ENCODE data around the gene DPP10. TPM values are rescaled to one million over a fixed set of nuclear protein-coding genes. Genes with fewer than 3 reads are reported as not detected.
"Not testable (repeated sequence)": the region's sequence is repeated elsewhere in the genome, so short reads cannot be mapped to it uniquely, and the experiment has no call there.

Gene DPP10
- total RNA-seq, 1 donor from 2014 or later = not detected

DNA sequence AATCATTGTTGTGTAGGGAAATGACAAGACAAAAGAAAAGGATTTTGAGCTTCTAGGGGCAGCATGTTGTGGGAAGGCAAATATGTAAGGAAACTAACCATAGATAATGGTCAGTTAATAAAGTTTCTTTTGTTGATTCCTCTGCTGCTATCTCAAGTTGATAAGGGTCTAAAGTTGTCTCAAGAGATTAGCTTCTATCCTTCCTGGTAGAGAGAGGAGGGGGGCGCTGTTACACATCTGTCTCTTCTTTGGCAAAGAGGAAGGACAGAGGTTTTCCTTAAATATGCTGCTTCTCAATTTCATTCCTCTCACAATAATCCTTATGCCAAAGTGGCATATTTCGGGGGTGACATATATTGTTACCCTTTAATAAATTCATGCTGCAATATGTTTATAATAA is 944.0 kb downstream of the DPP10 start:
- Mint-ChIP-seq H3K4me3 (ENCODE audit: low read depth) (no peak overlapping the region), H3K36me3 (ENCODE audit: low read depth) (no peaks in the 10 kb centered on the region), H3K27ac (no peak overlapping the region), H3K27me3 (ENCODE audit: low read depth) (no peaks in the 10 kb centered on the region), H3K9me3 (peaks cover 35% of the 10 kb centered on the region), H3K4me1 (ENCODE audit: low read depth) (no peaks in the 10 kb centered on the region)
- no peak for DNase-seq (ENCODE audit: low spot score)
- intact Hi-C loops (cut with micrococcal nuclease) = no loop called here

DNA sequence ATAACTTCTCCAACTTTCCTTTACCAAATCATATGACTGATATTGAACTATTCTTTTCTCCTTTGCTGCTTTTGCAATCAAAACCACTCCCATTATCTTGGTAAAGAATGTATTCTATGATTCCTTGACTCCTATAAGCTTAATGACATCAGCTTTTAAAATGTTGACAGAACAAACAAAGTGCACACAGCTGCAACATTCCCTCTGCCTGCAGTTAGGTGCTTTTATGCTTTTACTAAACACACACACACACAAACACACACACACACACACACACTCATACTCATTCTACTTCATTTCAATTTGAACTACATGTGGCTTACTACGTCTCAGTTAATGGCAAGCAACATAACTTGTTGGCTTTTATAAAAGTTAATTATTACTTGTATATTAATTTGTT is 946.6 kb downstream of the DPP10 start:
- Mint-ChIP-seq H3K4me3 (ENCODE audit: low read depth) (no peak overlapping the region), H3K36me3 (ENCODE audit: low read depth) (no peaks in the 10 kb centered on the region)

DNA sequence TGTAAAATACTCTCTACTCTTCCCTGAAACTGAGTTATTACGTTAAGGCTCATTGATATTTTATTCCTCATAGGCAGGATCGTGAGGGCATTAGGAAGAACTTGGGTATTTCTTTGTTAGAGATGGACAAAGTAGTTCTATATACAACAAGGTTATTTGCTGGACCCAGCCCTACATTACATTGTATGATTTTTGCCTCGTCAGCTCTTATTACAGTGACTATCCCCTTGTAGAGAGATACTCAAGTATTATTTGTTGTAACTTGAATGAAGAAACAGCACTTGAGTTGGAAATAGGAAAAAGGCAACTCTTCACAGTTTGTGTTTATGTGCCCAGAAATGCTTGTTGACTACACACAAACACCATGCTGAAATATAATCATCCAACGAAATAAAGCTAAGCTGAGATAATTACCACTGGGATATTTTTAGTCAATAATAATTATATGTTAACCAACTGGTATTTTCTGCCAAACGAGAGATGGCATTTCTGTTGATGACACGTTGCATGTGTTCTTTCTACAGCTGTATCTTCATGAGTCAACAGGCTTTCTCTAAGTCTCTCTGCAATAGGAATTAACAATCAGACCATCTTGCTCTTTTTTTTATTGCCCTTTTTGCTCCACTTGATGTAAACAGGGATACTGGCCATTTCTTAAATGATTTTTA is 947.6 kb downstream of the DPP10 start:
- H3K4me3 Mint-ChIP-seq (ENCODE audit: low read depth) = no peak overlapping the region
- H3K4me1 Mint-ChIP-seq (ENCODE audit: low read depth) = no peaks in the 10 kb centered on the region
- intact Hi-C loops (cut with micrococcal nuclease) = no loop called here
- peaks cover 24% of the 10 kb centered on the region for H3K9me3 Mint-ChIP-seq
- H3K27ac Mint-ChIP-seq = no peak overlapping the region
- no peaks in the 10 kb centered on the region for H3K36me3 Mint-ChIP-seq (ENCODE audit: low read depth)
- DNase-seq (ENCODE audit: low spot score) = no peak
- H3K27me3 Mint-ChIP-seq (ENCODE audit: low read depth) = no peaks in the 10 kb centered on the region

More for the DNA sequence above, 946.6 kb downstream of the DPP10 start:
- H3K27ac Mint-ChIP-seq = no peak overlapping the region
- no peaks in the 10 kb centered on the region for H3K4me1 Mint-ChIP-seq (ENCODE audit: low read depth)
- no peak for DNase-seq (ENCODE audit: low spot score)
- intact Hi-C loops (cut with micrococcal nuclease) = no loop called here
- H3K27me3 Mint-ChIP-seq (ENCODE audit: low read depth) = no peaks in the 10 kb centered on the region
- H3K9me3 Mint-ChIP-seq = peaks cover 32% of the 10 kb centered on the region

DNA sequence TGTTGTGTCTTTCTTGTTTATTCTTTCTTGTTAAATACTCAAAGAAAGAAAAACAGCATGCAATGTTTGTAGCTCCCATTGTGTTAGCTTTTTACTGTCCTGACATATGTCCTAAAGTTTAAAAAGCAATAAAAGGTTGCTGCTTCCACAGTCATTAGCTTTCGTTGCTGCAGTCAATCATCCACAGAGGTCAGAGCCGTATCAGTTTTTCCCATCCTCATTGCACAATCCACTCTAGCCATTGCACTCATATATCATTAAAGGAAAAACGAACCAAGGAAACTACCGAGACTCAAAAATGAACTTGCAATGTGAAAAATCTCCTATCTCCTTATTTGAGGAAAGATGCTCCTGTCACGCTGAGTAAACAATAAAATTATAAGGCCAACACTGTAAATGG is 954.1 kb downstream of the DPP10 start:
- H3K36me3 Mint-ChIP-seq (ENCODE audit: low read depth) = no peaks in the 10 kb centered on the region
- H3K9me3 Mint-ChIP-seq = peaks cover 34% of the 10 kb centered on the region
- H3K4me1 Mint-ChIP-seq (ENCODE audit: low read depth) = no peaks in the 10 kb centered on the region
- no peaks in the 10 kb centered on the region for H3K27me3 Mint-ChIP-seq (ENCODE audit: low read depth)
- intact Hi-C loops (cut with micrococcal nuclease) = no loop called here
- no peak for DNase-seq (ENCODE audit: low spot score)
- H3K27ac Mint-ChIP-seq = no peak overlapping the region
- no peak overlapping the region for H3K4me3 Mint-ChIP-seq (ENCODE audit: low read depth)

DNA sequence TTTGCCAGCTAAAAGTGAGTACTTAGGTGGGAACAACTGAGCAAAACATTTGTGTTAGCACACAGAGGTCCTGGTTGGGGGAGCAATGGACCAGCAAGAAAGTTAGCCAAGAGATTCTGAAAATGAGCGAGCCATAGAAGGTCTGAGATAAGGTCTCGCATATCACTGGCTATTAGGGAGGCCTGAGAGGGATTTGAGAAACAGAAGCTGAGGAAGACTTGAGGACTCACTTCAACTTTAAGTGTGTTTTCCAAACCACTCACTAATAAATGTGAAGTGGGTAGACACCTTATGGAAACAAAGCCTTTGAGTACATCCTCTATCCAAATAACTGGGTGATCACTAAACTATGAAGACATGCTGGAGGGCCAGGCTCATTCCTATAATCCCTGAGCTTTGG is 958.5 kb downstream of the DPP10 start:
- Mint-ChIP-seq H3K36me3 (ENCODE audit: low read depth) (no peaks in the 10 kb centered on the region), H3K9me3 (peaks cover 35% of the 10 kb centered on the region), H3K4me1 (ENCODE audit: low read depth) (no peaks in the 10 kb centered on the region), H3K27me3 (ENCODE audit: low read depth) (no peaks in the 10 kb centered on the region), H3K4me3 (ENCODE audit: low read depth) (no peak overlapping the region), H3K27ac (no peak overlapping the region)
- no peak for DNase-seq (ENCODE audit: low spot score)
- intact Hi-C loops (cut with micrococcal nuclease) = no loop called here

DNA sequence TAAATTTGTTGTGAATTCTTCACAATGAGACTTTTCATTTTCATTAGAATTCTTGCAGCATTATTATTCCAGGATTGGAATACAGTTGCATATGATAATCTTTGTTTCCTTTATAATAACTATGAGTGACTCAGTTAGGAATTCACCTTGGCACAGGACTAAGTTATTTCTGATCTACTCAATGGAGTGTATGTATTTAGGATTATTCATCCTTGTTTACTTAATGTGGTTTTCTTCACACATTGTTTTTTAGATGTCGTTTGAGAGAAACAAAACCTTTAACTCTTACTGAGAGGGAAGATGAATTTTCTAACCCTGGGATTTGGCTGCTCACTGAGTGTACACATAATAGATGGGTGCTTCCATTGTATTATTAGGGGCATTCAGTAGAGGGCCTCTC is 970.1 kb downstream of the DPP10 start:
- H3K27me3 Mint-ChIP-seq (ENCODE audit: low read depth) = no peaks in the 10 kb centered on the region
- no peaks in the 10 kb centered on the region for H3K36me3 Mint-ChIP-seq (ENCODE audit: low read depth)
- H3K4me3 Mint-ChIP-seq (ENCODE audit: low read depth) = no peak overlapping the region
- peaks cover 39% of the 10 kb centered on the region for H3K9me3 Mint-ChIP-seq
- DNase-seq (ENCODE audit: low spot score) = no peak
- intact Hi-C loops (cut with micrococcal nuclease) = no loop called here
- no peaks in the 10 kb centered on the region for H3K4me1 Mint-ChIP-seq (ENCODE audit: low read depth)
- H3K27ac Mint-ChIP-seq = no peak overlapping the region

DNA sequence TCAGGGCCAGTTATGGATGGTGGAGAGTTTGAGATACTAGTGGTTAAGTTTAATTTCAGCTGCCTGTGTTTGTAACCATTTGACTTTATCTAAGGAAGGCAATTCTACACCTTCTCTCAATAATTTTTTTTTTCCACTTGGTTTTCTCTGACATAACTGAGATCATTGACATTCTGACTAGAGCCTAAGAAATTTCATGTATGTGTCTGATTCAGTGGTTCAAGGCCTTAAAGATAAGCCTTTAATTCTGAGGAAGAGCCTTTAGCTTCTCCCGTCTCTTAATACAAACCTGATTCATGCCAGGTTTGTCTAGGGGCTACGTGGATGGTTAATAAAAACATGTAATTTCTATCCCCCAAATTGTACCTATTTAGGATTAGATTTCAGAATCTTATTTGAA is 971.4 kb downstream of the DPP10 start:
- DNase-seq (ENCODE audit: low spot score) = no peak
- Mint-ChIP-seq H3K4me1 (ENCODE audit: low read depth) (no peaks in the 10 kb centered on the region), H3K27me3 (ENCODE audit: low read depth) (no peaks in the 10 kb centered on the region), H3K9me3 (peaks cover 36% of the 10 kb centered on the region), H3K4me3 (ENCODE audit: low read depth) (no peak overlapping the region), H3K36me3 (ENCODE audit: low read depth) (no peaks in the 10 kb centered on the region), H3K27ac (no peak overlapping the region)
- intact Hi-C loops (cut with micrococcal nuclease) = no loop called here

DNA sequence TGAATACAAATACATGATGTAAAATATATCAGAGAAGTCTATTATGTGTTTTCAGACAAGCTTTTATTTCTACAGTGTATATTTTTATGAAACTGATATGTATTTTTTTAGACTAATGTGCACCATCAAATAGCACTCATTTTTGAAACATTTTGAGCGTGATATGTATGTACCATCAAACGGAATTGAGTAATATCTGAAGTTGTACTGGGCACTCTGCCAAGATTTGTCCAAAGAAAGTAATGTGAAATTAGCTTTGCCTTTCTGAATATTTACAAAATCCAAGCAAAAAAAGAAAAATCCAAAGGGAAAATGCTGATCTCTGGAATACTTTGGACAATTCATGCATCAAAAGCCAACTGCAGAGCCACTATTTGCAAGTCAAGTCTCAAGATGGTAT is 972.0 kb downstream of the DPP10 start:
- H3K4me1 Mint-ChIP-seq (ENCODE audit: low read depth) = no peaks in the 10 kb centered on the region
- no peaks in the 10 kb centered on the region for H3K36me3 Mint-ChIP-seq (ENCODE audit: low read depth)
- H3K4me3 Mint-ChIP-seq (ENCODE audit: low read depth) = no peak overlapping the region
- no peaks in the 10 kb centered on the region for H3K27me3 Mint-ChIP-seq (ENCODE audit: low read depth)
- peaks cover 36% of the 10 kb centered on the region for H3K9me3 Mint-ChIP-seq
- no peak overlapping the region for H3K27ac Mint-ChIP-seq
- intact Hi-C loops (cut with micrococcal nuclease) = no loop called here
- no peak for DNase-seq (ENCODE audit: low spot score)

DNA sequence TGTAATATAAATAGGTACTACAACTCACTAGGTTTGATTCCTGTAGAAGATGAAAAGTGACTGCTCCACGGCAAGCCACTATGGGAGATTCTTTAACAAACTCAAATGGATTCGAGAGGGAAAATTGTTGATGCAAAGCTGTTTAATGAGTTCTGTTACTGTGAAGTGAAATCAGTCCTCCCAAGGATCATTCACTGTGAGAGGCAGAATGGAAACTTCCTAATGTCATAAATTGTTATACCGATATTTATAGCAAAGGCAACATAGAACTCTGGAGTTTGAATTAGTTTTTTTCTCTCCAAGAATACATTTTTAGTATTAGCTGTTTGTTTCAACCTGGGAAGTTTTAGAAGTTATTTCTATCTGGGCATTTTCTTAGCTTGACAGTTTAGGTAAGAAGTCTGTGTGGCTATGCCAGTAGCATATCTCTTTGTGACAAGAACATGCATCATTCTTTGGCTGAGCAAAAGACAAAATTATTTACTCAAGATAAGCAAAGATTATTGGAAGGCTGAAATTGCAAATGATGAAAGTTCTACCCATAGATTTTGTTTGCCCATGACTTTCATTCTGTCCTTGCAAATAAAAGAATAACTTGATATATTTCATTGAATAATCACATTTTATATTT is 979.7 kb downstream of the DPP10 start:
- no peak for DNase-seq (ENCODE audit: low spot score)
- no peaks in the 10 kb centered on the region for H3K36me3 Mint-ChIP-seq (ENCODE audit: low read depth)
- H3K4me3 Mint-ChIP-seq (ENCODE audit: low read depth) = no peak overlapping the region
- intact Hi-C loops (cut with micrococcal nuclease) = no loop called here
- H3K27me3 Mint-ChIP-seq (ENCODE audit: low read depth) = no peaks in the 10 kb centered on the region
- H3K9me3 Mint-ChIP-seq = peaks cover 36% of the 10 kb centered on the region
- H3K27ac Mint-ChIP-seq = no peak overlapping the region
- H3K4me1 Mint-ChIP-seq (ENCODE audit: low read depth) = no peaks in the 10 kb centered on the region

DNA sequence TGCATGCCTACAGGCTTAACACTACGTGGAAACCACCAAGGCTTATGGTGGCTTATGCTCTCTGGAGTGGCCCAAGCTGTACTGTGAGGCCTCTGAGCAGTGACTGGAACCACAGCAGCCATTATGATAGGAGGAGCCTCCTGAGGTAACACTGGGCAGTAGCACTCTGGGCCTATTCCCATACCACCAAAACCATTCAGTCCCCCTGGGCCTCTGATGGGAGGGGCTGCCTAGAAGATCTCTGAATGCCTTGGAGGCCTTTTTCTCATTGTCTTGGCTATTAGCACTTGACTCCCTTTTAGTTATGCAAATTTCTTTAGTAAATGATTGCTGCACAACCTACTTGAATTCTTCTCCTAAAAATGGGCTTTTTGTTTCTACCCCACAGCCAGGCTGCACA is 985.0 kb downstream of the DPP10 start:
- Mint-ChIP-seq H3K27me3 (ENCODE audit: low read depth) (no peaks in the 10 kb centered on the region), H3K9me3 (peaks cover 40% of the 10 kb centered on the region), H3K36me3 (ENCODE audit: low read depth) (no peaks in the 10 kb centered on the region), H3K27ac (no peak overlapping the region), H3K4me1 (ENCODE audit: low read depth) (no peaks in the 10 kb centered on the region), H3K4me3 (ENCODE audit: low read depth) (no peak overlapping the region)
- DNase-seq (ENCODE audit: low spot score) = no peak
- intact Hi-C loops (cut with micrococcal nuclease) = no loop called here

DNA sequence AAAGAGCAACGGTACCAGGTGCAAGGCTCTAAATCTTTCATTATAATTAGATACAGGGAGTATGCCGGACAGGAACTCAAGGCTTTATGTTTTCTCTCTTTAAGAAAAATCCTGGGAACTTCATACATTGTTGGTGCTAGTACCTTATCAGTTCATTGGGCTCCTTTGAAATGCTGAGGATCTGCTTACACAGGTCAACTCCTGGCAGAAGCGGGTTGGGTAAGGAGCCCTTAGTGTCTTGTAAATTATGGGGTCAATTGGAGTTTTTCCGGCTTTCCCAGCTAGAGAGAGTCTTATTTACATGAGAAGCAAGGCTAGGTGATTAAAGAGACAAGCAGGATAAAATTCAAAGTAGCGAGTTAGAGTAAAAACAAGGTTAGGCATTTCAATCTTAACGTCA is 998.3 kb downstream of the DPP10 start:
- H3K27me3 Mint-ChIP-seq (ENCODE audit: low read depth); H3K36me3 Mint-ChIP-seq (ENCODE audit: low read depth); intact Hi-C loops (cut with micrococcal nuclease); H3K4me3 Mint-ChIP-seq (ENCODE audit: low read depth); DNase-seq (ENCODE audit: low spot score); H3K4me1 Mint-ChIP-seq (ENCODE audit: low read depth); H3K27ac Mint-ChIP-seq: not testable (repeated sequence)
- peaks cover 45% of the 10 kb centered on the region for H3K9me3 Mint-ChIP-seq

DNA sequence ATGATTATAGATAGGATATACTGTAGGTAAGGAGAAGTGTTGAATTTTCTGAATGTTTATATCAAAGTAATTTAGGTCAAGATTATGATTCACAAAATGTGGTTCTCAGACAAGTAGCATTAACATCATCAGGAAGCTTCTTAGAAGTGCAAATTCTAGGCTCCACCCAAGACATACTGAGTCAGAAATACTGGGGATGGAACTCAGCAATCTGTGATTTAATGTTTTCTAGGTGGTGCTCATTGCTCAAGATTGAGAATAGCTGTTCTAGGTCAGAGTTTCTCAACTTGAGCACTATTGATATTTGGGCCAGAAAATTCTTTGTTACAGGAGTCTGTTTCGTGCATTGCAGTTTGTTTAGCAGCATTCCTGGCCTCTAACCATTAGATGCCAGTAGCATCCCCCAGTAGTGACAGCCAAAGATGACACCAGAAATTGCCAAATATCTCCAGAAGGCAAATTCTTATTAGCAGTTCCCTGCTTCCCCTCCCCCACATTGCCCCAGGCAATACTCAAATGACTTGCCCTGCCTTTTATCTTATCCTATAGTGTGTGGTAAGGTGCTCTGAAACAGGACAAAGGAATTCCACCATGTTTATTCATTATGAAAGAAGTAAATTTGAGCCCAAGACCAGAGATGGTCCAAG is 1001.2 kb downstream of the DPP10 start:
- intact Hi-C loops (cut with micrococcal nuclease) = no loop called here
- Mint-ChIP-seq H3K27me3 (ENCODE audit: low read depth) (no peaks in the 10 kb centered on the region), H3K9me3 (peaks cover 54% of the 10 kb centered on the region), H3K36me3 (ENCODE audit: low read depth) (no peaks in the 10 kb centered on the region), H3K4me1 (ENCODE audit: low read depth) (no peaks in the 10 kb centered on the region), H3K4me3 (ENCODE audit: low read depth) (no peak overlapping the region), H3K27ac (no peak overlapping the region)
- DNase-seq (ENCODE audit: low spot score) = no peak

DNA sequence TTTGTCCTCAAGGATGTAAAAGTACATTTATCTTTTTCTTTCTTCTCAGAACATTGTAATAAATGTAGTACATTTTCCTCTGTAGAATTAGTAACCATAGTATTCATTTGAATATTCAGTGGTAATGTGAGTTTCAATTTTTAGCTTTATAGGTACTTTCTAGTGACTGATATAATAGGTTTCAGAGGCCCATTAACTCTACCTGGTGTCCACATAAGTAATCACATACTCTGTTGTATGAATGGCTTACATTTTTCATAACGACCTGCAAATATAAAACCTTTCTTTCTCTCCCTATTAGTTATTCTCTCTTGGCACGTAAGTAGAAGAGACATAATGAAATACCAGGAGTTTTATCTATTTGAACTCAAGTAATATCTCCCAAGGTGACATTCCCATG is 1017.6 kb downstream of the DPP10 start:
- H3K36me3 Mint-ChIP-seq (ENCODE audit: low read depth) = no peaks in the 10 kb centered on the region
- no peak overlapping the region for H3K27ac Mint-ChIP-seq
- no peaks in the 10 kb centered on the region for H3K4me1 Mint-ChIP-seq (ENCODE audit: low read depth)
- no peaks in the 10 kb centered on the region for H3K27me3 Mint-ChIP-seq (ENCODE audit: low read depth)
- H3K9me3 Mint-ChIP-seq = peaks cover 27% of the 10 kb centered on the region
- no peak for DNase-seq (ENCODE audit: low spot score)
- H3K4me3 Mint-ChIP-seq (ENCODE audit: low read depth) = no peak overlapping the region
- intact Hi-C loops (cut with micrococcal nuclease) = no loop called here

Data from activated T-helper 2 cell treated with anti-CD3 and anti-CD28 coated beads, Interferon-gamma antibody, Interleukin-2, Interleukin-4, amounts not matched to agents 10 μg/mL and 5 μg/mL and 100 μg/mL, durations not matched to agents 14 hours and 24 hours and 36 hours (primary cell).